ENCODE measurements around the gene MOCS2.

Gene MOCS2

DNA sequence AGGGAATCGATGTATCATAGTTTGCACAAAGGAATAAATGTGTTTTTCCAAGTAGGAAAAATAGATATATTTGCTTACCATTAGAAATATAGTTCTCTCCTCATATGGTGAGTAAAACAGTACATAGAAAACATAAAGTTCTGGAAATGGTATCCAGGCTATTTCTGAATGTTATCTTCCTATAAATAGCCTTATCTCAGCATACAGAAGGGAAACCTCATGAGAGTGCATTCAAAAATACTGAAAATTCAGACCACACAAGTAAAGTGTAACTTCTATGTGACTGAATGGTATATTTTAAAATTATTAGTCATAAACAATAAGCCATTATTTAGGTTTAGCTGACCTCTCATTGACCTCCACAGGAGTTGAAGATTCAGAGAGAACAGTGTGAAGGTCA lies 43.5 kb downstream of the MOCS2 start:
- Mint-ChIP-seq H3K9me3 (no peaks in the 10 kb centered on the region), H3K4me1 (no peaks in the 10 kb centered on the region), H3K27ac (ENCODE audit: low read depth) (no peak overlapping the region), H3K27me3 (no peaks in the 10 kb centered on the region), H3K36me3 (ENCODE audit: insufficient read depth) (no peaks in the 10 kb centered on the region), H3K4me3 (no peak overlapping the region)
- DNase-seq (ENCODE audit: low spot score in 2 of 2) (no peak), ATAC-seq (replicated peaks; ENCODE audit: extremely low read depth, poor library complexity, severe bottlenecking) (no peak)

DNA sequence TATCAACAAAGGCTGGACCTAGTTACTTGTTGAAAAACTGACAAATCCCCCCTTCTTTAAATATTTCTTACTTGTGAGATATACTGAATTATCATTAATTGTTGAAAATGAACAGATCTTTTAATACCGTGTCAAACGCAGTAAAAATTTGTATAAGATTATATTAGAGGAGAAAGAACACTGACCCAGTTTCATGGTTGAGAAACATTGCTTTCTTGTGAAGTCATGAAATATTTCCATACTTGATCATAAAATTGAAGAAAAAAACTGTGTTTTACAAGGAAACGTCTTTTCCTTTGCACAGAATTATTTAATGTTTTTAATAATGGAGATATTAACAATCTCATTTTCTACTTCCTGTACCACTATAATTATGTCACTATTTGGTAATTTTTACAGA lies 45.8 kb downstream of the MOCS2 start:
- no peaks in the 10 kb centered on the region for H3K4me1 Mint-ChIP-seq
- no peak overlapping the region for H3K27ac Mint-ChIP-seq (ENCODE audit: low read depth)
- no peaks in the 10 kb centered on the region for H3K9me3 Mint-ChIP-seq
- no peak for DNase-seq (ENCODE audit: low spot score in 2 of 2)
- no peak for ATAC-seq (replicated peaks; ENCODE audit: extremely low read depth, poor library complexity, severe bottlenecking)
- H3K27me3 Mint-ChIP-seq: peaks cover 11% of the 10 kb centered on the region
- H3K4me3 Mint-ChIP-seq: no peak overlapping the region
- no peaks in the 10 kb centered on the region for H3K36me3 Mint-ChIP-seq (ENCODE audit: insufficient read depth)

DNA sequence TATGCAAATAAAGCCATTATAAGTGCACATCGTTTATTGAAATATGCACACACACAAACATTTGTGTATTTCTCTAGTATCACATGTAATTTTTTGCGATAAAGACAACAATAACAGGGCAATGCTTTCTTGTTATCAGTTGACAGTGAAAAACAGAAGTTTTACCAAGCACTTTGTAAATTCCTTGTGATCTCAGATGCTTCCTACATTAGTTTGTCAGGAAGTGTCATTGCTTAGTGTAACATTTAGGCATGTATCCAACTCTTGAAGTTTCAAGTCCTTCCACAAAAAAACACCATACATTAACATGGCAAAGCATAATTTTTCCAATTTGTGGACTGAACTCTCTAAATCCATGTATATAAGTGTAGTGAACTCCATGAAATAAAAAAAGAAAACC lies 46.4 kb downstream of the MOCS2 start:
- no peaks in the 10 kb centered on the region for H3K9me3 Mint-ChIP-seq
- no peak overlapping the region for H3K27ac Mint-ChIP-seq (ENCODE audit: low read depth)
- H3K4me1 Mint-ChIP-seq: no peaks in the 10 kb centered on the region
- no peaks in the 10 kb centered on the region for H3K36me3 Mint-ChIP-seq (ENCODE audit: insufficient read depth)
- no peak for DNase-seq (ENCODE audit: low spot score in 2 of 2)
- ATAC-seq (replicated peaks; ENCODE audit: extremely low read depth, poor library complexity, severe bottlenecking): no peak
- no peak overlapping the region for H3K4me3 Mint-ChIP-seq
- H3K27me3 Mint-ChIP-seq: peaks cover 18% of the 10 kb centered on the region

DNA sequence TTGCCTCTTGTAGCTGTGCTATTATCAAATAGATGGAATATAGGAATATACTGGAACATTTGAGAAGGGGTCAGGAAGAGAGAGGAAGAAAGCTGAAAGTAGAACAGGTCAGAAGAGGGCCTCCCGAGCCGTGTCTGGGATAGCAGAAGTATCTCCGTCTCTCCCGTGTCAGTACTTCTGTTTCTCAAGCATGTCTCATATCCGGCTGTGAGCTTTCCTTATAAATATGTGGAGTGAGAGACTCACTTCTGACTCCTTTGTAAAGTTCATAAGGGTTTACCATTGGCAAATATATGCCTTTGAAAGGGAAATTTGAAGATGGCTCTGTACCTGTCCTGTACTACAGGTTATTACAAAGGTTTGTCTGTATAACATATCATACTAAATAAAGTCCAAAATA lies 50.3 kb downstream of the MOCS2 start:
- ATAC-seq (replicated peaks; ENCODE audit: extremely low read depth, poor library complexity, severe bottlenecking) (no peak), DNase-seq (ENCODE audit: low spot score in 2 of 2) (no peak)
- no peaks in the 10 kb centered on the region for H3K4me1 Mint-ChIP-seq
- H3K9me3 Mint-ChIP-seq: no peaks in the 10 kb centered on the region
- H3K36me3 Mint-ChIP-seq (ENCODE audit: insufficient read depth): no peaks in the 10 kb centered on the region
- H3K27ac Mint-ChIP-seq (ENCODE audit: low read depth): no peak overlapping the region
- peaks cover 28% of the 10 kb centered on the region for H3K27me3 Mint-ChIP-seq
- H3K4me3 Mint-ChIP-seq: no peak overlapping the region

DNA sequence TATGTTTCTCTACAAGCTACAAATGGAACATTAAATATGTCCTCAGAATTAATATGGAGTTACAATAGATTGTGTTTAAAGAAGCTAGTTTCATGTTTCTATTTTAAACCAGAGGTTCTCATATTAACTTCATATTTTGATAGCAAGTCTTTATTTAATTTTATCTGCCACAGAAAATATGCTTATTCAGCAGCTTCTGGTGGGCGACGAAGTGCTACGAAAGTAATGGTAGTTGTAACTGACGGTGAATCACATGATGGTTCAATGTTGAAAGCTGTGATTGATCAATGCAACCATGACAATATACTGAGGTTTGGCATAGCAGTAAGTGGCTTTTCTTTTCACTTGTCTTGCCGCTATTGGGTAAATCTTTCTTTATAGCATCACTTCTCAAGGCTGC lies 54.2 kb downstream of the MOCS2 start:
- no peak overlapping the region for H3K4me3 Mint-ChIP-seq
- H3K27ac Mint-ChIP-seq (ENCODE audit: low read depth): no peak overlapping the region
- H3K36me3 Mint-ChIP-seq (ENCODE audit: insufficient read depth): no peaks in the 10 kb centered on the region

DNA sequence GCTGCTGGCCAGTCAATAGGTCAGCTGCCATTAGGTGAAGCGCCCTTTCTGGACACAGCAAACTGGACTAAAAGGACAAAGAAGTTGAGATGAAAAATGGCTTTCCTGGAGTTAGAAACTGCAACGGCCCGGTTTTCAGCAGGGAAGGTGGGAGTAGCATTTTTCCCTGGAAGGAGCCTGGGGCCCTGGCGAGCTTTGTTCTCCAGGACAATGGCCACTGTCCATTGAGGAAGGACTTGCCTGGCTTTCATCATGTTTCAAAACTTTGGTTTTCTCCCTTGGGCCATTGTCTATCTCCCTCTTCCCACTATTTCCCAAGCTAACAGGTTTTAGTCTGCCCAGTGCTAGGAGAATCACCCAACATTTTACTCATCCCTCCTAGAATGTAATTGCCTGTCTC lies 56.2 kb downstream of the MOCS2 start:
- peaks cover 23% of the 10 kb centered on the region for H3K27me3 Mint-ChIP-seq
- H3K9me3 Mint-ChIP-seq: no peaks in the 10 kb centered on the region
- no peak overlapping the region for H3K27ac Mint-ChIP-seq (ENCODE audit: low read depth)
- DNase-seq (ENCODE audit: low spot score in 2 of 2): no peak
- ATAC-seq (replicated peaks; ENCODE audit: extremely low read depth, poor library complexity, severe bottlenecking): no peak
- H3K36me3 Mint-ChIP-seq (ENCODE audit: insufficient read depth): no peaks in the 10 kb centered on the region
- no peaks in the 10 kb centered on the region for H3K4me1 Mint-ChIP-seq
- no peak overlapping the region for H3K4me3 Mint-ChIP-seq

More for the DNA sequence above, 54.2 kb downstream of the MOCS2 start:
- Mint-ChIP-seq H3K9me3 (no peaks in the 10 kb centered on the region), H3K4me1 (no peaks in the 10 kb centered on the region), H3K27me3 (peaks cover 32% of the 10 kb centered on the region)
- no peak for DNase-seq (ENCODE audit: low spot score in 2 of 2)
- no peak for ATAC-seq (replicated peaks; ENCODE audit: extremely low read depth, poor library complexity, severe bottlenecking)

DNA sequence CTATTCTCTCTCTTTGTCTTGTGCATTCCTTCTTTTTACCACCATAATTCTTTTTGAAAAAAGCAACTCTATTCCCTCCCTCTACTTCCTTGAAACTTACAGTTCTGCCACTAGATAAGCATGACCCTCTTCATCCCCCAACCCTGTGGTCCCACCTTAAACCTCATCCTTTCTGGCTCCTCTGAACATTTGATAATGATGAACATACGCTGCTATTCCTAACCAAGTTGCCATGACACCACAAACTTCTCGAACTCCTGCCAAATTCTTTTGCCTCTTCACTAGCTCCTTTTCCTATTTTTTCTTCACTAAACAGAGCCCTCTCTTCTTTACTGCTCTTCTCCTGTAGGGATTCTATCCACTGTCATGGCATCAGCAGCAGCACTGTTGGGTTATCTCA lies 57.1 kb downstream of the MOCS2 start:
- no peaks in the 10 kb centered on the region for H3K4me1 Mint-ChIP-seq
- no peak for DNase-seq (ENCODE audit: low spot score in 2 of 2)
- H3K27me3 Mint-ChIP-seq: peaks cover 15% of the 10 kb centered on the region
- H3K9me3 Mint-ChIP-seq: no peaks in the 10 kb centered on the region
- no peak overlapping the region for H3K27ac Mint-ChIP-seq (ENCODE audit: low read depth)
- H3K4me3 Mint-ChIP-seq: no peak overlapping the region
- H3K36me3 Mint-ChIP-seq (ENCODE audit: insufficient read depth): no peaks in the 10 kb centered on the region
- no peak for ATAC-seq (replicated peaks; ENCODE audit: extremely low read depth, poor library complexity, severe bottlenecking)

DNA sequence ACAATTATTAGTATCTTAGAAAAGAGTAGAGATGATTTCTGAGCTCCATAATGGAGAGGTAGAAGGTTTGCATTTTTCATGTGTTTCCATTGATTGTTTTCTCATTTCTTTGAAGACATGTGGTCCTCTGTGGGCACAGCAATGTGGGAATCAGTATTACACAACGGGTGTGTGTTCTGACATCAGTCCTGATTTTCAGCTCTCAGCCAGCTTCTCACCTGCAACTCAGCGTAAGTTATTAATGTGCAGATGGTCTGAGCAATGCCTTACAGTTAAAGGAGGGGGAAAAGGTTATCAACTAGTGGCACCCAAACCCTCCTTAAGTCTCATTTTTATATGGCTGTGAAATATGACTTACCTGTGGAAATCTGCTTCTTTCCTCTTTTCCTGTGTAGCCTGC lies 61.3 kb downstream of the MOCS2 start:
- ATAC-seq (replicated peaks; ENCODE audit: extremely low read depth, poor library complexity, severe bottlenecking) (no peak), DNase-seq (ENCODE audit: low spot score in 2 of 2) (no peak)
- no peaks in the 10 kb centered on the region for H3K9me3 Mint-ChIP-seq
- H3K36me3 Mint-ChIP-seq (ENCODE audit: insufficient read depth): no peaks in the 10 kb centered on the region
- H3K27ac Mint-ChIP-seq (ENCODE audit: low read depth): no peak overlapping the region
- no peaks in the 10 kb centered on the region for H3K4me1 Mint-ChIP-seq
- peaks cover 11% of the 10 kb centered on the region for H3K27me3 Mint-ChIP-seq
- H3K4me3 Mint-ChIP-seq: no peak overlapping the region

All from central memory CD8-positive, alpha-beta T cell (primary cell).